ENCODE measurements around the gene TFF3.

The TFF3 gene

GRCh38 chr21:42320791-42321190 is 5.6 kb upstream of the TFF3 start:
- no peak for DNase-seq (ENCODE audit: low read depth)

- no peak for DNase-seq (ENCODE audit: low read depth)
These were observed 4.8 kb upstream of the TFF3 start for GRCh38 chr21:42319851-42320572.

- no peak for DNase-seq (ENCODE audit: low read depth)
These were observed 4.2 kb upstream of the TFF3 start for GRCh38 chr21:42319376-42319775.

DNA sequence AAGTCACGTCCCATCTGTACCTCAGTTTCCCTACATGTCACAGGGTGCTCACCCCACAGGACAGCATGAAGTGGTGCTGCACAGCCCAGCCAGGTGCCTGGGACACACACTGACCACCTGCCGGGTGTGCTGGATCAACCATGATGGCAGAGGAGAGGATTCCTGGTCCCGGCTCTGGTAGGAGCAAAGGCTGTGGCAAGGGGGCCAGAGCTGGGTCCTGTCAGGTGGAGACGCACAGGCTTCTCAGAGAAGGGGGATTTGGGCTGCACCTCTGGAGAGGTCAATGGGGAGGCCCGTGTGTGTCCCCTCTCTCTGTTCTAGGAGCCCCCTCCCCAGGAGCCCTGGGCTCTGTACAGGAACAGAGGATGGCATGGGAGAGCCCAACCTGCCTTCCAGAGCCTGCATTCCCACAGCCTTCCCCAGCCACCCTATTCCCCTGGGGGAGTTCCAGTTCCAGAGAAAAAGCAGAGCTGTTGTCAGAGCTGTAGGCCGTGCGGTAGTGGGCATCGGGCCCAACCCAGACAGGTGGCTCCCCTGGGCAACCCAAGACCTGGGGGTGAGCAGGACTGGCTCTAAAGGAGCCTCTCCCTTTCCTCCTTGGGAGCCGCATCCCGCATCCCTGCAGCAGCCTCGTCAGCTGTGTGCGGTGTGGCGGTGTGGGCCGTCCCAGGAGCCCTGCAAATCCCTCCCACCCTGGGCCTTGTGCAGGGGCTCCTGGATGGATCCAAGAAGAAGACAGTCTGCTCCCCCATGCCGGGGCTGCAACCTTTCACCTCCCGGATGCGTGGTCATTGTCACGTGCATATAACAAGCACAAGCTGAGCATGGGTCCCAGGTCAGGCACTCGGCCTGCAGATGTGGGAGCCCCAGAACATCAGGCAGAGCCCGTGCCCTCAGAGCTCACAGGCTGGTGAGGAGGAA is 2.9 kb upstream of the TFF3 start:
- DNase-seq (ENCODE audit: low read depth): no peak

- no peak for DNase-seq (ENCODE audit: low read depth)
These were observed 2.1 kb upstream of the TFF3 start for GRCh38 chr21:42317341-42317741.

DNA sequence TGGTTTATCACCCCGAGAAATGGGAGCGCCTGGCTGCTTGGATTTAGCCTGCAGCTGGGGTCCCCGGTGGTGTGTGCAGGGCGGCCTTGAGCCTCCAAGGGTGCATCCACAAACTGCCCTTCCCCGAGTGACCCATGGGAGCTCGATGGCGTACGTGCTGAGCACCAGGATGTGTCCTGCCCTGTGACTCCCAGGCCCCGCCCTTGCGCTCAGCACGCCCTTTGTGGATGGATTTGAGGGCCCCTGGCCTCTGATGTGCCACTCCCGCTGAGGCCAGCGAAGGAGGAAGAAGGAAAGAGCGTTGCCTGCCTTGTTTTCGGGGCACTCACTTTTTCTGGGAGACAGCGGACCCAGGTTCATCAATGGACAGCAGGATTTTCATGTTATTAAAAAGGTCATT is 1.7 kb upstream of the TFF3 start:
- DNase-seq (ENCODE audit: low read depth): no peak

DNA sequence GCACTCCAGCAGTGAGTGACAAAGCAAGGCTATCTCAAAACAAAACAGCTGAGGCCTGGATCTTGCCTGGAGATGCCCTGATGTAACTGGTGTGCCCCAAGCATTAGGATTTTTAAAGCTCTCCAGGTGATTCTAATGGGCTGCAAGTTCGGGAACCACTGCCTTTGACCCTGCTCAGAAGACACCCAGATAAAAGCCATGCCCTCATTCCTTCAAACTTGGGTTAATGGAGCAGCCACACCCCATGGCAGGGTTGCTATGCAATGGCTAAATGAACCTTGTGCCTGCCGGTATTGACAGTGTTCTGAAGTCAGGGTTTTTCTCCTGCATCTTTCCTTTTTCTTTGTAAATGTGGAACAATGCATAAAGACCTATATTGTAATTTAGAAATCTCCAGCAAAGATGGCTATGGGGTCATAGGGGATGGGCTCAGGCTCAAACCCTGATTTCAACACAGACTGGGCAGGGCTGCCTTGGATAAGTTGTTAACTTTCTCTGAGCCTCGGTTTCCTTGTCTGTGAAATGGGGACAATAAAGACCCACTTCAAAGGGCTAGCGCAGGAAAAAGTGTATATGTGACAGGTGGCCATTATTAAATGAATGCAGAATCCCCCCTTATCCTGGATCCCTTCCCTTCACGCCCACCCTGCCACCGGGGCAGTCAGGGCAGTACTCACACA is 453 bp downstream of the TFF3 start:
- no peak for DNase-seq (ENCODE audit: low read depth)

DNA sequence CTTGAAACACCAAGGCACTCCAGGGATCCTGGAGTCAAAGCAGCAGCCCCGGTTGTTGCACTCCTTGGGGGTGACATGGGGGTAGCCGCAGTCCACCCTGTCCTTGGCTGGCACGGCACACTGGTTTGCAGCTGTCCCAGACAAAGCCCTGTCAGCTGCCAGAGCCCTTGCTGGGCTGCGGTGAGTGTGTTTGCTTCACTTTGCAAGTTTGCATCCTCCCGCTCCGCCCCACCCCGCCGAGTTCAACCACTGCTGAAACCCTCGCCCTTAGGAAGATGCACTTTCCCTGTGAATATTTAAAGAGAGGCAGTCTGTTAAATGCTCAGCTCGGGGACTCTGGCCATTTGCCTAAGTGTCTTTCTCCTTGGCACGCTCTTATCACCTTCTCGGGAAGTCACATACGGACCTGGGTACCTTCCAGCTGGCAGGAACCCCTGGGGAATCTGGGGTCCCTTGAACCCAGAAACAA is 1.7 kb downstream of the TFF3 start:
- no peak for DNase-seq (ENCODE audit: low read depth)

GRCh38 chr21:42312626-42313104 is 2.5 kb downstream of the TFF3 start:
- DNase-seq (ENCODE audit: low read depth): no peak

- no peak for DNase-seq (ENCODE audit: low read depth)
These were observed 3.2 kb downstream of the TFF3 start for GRCh38 chr21:42311816-42312625.

- DNase-seq (ENCODE audit: low read depth): no peak
These were observed 4.0 kb downstream of the TFF3 start for GRCh38 chr21:42311160-42311559.

DNA sequence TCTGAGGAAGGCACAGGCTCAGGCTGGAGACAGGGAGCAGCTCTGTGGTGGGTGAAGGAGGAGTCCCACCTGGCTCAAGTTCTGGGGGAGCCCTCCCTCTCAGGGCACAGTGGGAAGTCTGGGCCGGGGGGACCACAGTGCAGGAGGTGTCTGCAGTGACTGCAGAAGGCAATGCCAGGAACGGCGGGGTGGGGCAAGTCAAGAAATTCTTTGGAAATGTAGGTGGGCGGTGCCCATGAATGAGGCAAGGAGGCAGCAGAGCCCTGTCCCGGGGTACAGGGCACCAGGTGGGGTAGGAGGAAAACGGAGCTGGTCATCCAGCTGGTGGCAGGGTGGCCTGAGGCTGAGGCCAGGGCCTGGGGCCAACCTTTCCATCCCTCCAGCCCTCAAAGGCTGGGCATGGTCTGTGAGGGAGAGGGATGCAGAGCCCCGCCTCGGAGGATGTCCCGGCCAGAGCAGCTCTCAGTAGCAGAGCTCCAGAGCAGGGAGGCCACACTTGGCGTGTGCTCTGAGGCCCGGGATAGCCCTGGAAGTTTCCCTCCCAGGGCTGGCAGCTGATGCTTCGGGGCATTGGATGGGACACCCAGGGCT is 4.7 kb downstream of the TFF3 start:
- no peak for DNase-seq (ENCODE audit: low read depth)

- no peak for DNase-seq (ENCODE audit: low read depth)
These were observed 5.4 kb downstream of the TFF3 start for GRCh38 chr21:42309753-42310213.

DNA sequence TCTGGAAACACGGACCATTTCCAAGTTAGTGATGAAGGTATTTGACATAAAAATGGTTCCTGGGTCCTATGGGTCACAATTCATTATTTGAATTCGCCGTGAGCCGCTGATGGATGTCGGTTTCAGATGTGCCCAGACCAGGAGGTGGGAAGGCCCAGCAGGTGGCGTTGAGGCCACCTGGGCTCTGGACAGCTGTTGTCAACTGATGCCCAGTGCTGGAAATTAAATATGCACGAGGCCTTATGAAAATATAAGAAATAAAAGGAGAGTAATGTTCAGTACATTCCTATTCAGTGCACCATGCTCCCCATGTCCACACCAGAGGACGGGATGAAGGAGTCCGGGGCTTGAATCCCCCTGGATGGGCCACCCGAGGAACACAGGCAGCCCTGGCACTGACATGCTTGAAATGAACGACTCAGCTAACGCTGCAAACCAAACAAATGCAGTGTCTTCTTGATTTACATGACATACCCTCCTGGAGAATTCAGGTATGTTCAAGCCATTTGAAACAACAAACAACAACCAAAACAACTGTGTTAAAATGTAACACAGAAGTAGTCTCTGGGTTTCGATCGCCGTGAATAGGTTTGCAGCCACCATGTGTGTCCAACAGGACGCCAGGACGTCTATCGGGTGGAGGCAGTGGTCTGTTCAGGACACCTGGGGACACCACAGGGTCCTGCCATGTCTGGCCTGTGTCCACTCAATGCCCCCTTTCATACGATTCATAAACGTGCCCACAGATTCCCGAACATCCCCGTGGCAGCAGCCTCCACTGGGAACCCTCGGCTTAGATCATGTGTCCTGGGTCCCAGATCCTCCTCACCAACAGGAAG is 6.1 kb downstream of the TFF3 start:
- DNase-seq (ENCODE audit: low read depth): no peak

DNA sequence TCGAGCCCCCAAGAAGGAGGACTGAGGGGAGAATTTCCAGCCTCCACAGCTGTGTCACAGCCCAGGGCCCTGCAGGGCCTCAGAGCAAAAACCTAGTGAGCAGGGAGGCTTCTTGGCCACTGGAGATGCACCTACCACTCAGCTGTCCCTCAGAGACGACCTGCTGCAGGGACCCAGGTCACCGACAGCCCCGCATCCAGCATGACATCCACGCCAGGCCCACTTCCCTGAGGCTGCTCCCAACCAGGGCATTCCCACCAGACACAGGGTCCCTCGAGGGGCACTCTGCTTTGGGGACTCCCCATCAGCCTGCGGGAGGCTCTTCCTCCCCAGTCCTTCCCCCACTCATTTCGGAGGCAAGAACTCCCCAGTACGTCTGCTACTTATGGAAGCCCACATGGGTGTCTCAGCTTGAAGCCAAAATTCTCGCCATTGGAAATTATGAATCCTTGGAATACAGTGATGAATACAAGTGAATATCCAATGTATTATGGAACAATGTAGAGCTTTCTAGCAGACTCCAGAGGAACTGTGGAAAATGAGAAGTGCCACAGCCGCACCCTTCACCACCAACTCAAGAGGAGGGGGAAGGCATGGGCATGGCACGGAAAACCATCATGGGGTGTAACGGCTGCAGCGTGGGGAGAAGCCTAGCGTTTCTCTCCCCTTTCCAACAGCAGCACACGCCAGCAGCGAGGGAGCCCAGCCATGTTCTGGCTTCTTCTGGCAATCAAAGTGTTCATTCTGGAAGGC is 6.9 kb downstream of the TFF3 start:
- no peak for DNase-seq (ENCODE audit: low read depth)

DNA sequence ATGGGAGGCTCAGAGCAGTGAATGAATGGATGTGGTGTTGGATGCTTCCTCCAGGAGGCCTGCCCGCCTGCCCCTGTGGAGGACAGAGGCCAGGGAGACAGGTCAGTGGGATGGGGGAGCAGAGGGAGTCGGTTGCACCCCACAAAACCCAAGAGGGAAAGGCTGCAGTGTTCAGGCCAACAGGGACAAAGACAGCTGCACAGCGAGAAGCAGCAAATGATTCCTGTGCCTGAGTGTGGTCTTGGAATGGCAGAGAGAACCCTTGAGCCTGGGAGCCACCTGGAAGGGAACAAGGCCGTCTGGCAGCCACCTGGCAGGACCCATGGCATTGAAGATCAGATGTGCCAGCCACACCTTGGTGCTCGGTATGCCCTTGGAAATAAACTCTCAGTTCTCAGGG is 8.1 kb downstream of the TFF3 start:
- no peak for DNase-seq (ENCODE audit: low read depth)

- no peak for DNase-seq (ENCODE audit: low read depth)
These were observed 8.7 kb downstream of the TFF3 start for GRCh38 chr21:42306366-42307035.

DNA sequence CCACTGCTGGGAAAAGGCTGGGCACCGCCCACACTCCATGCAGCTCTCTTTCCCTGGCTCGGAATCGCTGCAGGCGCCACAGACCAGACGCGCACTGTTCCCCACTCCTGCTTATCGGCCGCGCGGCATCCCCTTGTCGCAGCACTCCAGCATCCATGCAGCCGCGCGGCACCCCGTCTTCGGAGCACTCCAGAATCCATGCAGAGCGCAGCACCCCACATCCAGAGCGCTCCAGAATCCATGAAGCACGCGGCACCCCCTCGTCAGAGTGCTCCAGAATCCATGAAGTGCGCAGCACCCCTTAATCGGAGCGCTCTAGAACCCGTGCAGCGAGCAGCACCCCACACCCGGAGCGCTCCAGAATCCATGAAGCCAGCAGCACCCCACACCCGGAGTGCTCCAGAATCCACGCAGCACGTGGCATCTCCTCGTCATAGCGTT is 9.5 kb downstream of the TFF3 start:
- no peak for DNase-seq (ENCODE audit: low read depth)

Measured in non-pigmented ciliary epithelial cell (primary cell).